Measurements from ENCODE around the gene HASPIN. TPM values are rescaled to one million over a fixed set of nuclear protein-coding genes. Genes with fewer than 3 reads are reported as not detected.

Gene HASPIN
- total and polyA plus RNA-seq, 2 of the 13 experiments (the other 11 are each of a cell fraction or from before 2014, with no cell fraction given): 2.7 to 8.1 TPM

DNA sequence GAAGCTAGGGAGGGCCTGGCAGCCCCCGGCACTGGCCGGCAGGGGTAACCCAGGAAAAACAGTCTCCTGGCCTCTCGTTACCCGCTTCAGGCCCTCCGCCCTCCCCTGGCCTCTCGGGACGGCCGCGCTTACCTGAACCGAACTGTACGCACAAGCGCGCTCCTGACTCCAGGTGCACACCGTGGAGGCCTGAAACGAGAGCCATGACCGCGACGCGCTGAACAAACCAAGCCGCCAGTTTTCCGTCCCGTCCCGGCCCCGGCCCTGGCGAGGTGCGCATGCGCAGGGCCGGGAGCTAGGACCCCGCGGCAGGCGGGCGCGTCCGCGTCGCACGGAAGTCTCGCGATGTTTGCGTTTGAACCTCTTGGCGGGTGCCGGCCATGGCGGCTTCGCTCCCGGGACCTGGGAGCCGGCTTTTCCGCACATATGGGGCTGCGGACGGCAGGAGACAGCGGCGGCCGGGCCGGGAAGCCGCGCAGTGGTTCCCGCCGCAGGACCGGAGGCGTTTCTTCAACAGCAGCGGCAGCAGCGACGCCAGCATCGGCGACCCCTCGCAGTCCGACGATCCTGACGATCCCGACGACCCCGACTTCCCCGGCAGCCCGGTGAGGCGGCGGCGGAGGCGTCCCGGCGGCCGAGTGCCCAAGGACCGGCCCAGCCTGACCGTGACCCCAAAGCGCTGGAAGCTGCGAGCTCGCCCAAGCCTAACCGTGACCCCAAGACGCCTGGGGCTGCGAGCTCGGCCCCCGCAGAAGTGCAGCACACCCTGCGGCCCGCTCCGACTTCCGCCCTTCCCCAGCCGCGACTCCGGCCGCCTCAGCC lies at the start of gene HASPIN (continued):
- TF ChIP-seq AGO2 (optimal IDR thresholded peaks at IDR 0.05; ENCODE audit: low read depth, low read length) (peak; percentile 77), SETDB1 (CRISPR knock-in tag; IDR thresholded peaks at IDR 0.05; ENCODE audit: borderline replicate concordance) (no peak), ARNTL (CRISPR knock-in tag; IDR thresholded peaks at IDR 0.05) (peak; percentile 69; the same call in 1 of the 2 replicates), U2AF1 (optimal IDR thresholded peaks at IDR 0.05; ENCODE audit: low read depth, low read length) (no peak), NFE2L2 (IDR thresholded peaks at IDR 0.05; ENCODE audit: low read length) (no peak), ZNF790 (CRISPR knock-in tag; IDR thresholded peaks at IDR 0.05; ENCODE audit: borderline replicate concordance) (peak; percentile 48; the same call in 1 of the 2 replicates), ZNF550 (CRISPR knock-in tag; IDR thresholded peaks at IDR 0.05; ENCODE audit: borderline replicate concordance) (no peak), CHCHD3 (CRISPR knock-in tag; IDR thresholded peaks at IDR 0.05) (peak; percentile 96), EED (CRISPR knock-in tag; IDR thresholded peaks at IDR 0.05) (no peak; the same call in 1 of the 2 replicates), ZNF766 (CRISPR knock-in tag; IDR thresholded peaks at IDR 0.05; ENCODE audit: borderline replicate concordance) (no peak), ZNF607 (CRISPR knock-in tag; IDR thresholded peaks at IDR 0.05; ENCODE audit: borderline replicate concordance) (peak; percentile 84; the same call in 1 of the 2 replicates), ZC3H13 (CRISPR knock-in tag; IDR thresholded peaks at IDR 0.05) (peak; percentile 89; the same call in 1 of the 2 replicates), GFI1 (CRISPR knock-in tag; IDR thresholded peaks at IDR 0.05; ENCODE audit: borderline replicate concordance) (peak; percentile 51; the same call in 1 of the 2 replicates), ZNF510 (CRISPR knock-in tag; IDR thresholded peaks at IDR 0.05; ENCODE audit: low read depth) (peak; percentile 88; the same call in 1 of the 2 replicates)
- TF ChIP-seq, protein P1, sequence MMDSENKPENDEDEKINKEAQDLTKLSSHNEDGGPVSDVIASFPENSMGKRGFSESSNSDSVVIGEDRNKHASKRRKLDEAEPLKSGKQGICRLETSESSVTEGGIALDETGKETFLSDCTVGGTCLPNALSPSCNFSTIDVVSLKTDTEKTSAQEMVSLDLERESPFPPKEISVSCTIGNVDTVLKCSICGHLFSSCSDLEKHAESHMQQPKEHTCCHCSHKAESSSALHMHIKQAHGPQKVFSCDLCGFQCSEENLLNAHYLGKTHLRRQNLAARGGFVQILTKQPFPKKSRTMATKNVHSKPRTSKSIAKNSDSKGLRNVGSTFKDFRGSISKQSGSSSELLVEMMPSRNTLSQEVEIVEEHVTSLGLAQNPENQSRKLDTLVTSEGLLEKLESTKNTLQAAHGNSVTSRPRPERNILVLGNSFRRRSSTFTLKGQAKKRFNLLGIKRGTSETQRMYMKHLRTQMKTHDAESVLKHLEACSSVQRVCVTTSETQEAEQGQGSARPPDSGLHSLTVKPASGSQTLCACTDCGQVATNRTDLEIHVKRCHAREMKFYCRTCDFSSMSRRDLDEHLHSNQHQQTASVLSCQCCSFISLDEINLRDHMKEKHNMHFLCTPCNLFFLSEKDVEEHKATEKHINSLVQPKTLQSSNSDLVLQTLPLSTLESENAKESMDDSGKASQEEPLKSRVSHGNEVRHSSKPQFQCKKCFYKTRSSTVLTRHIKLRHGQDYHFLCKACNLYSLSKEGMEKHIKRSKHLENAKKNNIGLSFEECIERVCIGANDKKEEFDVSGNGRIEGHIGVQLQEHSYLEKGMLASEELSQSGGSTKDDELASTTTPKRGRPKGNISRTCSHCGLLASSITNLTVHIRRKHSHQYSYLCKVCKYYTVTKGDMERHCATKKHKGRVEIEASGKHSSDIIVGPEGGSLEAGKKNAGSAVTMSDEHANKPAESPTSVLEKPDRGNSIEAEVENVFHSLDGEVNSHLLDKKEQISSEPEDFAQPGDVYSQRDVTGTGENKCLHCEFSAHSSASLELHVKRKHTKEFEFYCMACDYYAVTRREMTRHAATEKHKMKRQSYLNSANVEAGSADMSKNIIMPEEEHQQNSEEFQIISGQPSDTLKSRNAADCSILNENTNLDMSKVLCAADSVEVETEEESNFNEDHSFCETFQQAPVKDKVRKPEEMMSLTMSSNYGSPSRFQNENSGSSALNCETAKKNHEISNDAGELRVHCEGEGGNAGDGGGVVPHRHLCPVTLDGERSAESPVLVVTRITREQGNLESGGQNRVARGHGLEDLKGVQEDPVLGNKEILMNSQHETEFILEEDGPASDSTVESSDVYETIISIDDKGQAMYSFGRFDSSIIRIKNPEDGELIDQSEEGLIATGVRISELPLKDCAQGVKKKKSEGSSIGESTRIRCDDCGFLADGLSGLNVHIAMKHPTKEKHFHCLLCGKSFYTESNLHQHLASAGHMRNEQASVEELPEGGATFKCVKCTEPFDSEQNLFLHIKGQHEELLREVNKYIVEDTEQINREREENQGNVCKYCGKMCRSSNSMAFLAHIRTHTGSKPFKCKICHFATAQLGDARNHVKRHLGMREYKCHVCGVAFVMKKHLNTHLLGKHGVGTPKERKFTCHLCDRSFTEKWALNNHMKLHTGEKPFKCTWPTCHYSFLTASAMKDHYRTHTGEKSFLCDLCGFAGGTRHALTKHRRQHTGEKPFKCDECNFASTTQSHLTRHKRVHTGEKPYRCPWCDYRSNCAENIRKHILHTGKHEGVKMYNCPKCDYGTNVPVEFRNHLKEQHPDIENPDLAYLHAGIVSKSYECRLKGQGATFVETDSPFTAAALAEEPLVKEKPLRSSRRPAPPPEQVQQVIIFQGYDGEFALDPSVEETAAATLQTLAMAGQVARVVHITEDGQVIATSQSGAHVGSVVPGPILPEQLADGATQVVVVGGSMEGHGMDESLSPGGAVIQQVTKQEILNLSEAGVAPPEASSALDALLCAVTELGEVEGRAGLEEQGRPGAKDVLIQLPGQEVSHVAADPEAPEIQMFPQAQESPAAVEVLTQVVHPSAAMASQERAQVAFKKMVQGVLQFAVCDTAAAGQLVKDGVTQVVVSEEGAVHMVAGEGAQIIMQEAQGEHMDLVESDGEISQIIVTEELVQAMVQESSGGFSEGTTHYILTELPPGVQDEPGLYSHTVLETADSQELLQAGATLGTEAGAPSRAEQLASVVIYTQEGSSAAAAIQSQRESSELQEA (CRISPR knock-in tag; IDR thresholded peaks at IDR 0.05; ENCODE audit: not compliant biosample characterization): peak; percentile 80
- TF ChIP-seq, protein P2, sequence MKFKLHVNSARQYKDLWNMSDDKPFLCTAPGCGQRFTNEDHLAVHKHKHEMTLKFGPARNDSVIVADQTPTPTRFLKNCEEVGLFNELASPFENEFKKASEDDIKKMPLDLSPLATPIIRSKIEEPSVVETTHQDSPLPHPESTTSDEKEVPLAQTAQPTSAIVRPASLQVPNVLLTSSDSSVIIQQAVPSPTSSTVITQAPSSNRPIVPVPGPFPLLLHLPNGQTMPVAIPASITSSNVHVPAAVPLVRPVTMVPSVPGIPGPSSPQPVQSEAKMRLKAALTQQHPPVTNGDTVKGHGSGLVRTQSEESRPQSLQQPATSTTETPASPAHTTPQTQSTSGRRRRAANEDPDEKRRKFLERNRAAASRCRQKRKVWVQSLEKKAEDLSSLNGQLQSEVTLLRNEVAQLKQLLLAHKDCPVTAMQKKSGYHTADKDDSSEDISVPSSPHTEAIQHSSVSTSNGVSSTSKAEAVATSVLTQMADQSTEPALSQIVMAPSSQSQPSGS (CRISPR knock-in tag; IDR thresholded peaks at IDR 0.05): peak; percentile 69
- TF ChIP-seq, protein P3, sequence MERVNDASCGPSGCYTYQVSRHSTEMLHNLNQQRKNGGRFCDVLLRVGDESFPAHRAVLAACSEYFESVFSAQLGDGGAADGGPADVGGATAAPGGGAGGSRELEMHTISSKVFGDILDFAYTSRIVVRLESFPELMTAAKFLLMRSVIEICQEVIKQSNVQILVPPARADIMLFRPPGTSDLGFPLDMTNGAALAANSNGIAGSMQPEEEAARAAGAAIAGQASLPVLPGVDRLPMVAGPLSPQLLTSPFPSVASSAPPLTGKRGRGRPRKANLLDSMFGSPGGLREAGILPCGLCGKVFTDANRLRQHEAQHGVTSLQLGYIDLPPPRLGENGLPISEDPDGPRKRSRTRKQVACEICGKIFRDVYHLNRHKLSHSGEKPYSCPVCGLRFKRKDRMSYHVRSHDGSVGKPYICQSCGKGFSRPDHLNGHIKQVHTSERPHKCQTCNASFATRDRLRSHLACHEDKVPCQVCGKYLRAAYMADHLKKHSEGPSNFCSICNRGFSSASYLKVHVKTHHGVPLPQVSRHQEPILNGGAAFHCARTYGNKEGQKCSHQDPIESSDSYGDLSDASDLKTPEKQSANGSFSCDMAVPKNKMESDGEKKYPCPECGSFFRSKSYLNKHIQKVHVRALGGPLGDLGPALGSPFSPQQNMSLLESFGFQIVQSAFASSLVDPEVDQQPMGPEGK (CRISPR knock-in tag; IDR thresholded peaks at IDR 0.05): peak; percentile 53

Measured in HepG2 (cell line).